Measurements from ENCODE around the gene UTS2B.

DNA sequence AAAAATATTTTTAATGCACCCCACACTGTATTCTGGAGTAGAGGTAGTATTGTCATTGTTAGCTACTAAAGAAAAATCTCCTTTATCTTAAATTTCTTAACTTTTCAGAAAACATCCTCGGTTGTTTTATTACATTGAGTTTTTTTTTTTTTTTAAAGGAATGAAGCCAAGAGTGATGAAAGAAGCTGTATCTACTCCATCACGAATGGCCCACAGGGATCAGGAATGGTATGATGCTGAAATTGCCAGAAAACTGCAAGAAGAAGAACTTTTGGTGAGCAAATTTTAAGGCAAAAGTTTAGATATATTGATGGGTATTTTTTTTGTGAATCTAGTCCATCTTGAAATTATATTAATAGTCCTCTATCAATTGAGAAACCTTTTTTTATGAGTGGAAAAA is 49.7 kb upstream of the UTS2B start:
- TF ChIP-seq, protein P1, sequence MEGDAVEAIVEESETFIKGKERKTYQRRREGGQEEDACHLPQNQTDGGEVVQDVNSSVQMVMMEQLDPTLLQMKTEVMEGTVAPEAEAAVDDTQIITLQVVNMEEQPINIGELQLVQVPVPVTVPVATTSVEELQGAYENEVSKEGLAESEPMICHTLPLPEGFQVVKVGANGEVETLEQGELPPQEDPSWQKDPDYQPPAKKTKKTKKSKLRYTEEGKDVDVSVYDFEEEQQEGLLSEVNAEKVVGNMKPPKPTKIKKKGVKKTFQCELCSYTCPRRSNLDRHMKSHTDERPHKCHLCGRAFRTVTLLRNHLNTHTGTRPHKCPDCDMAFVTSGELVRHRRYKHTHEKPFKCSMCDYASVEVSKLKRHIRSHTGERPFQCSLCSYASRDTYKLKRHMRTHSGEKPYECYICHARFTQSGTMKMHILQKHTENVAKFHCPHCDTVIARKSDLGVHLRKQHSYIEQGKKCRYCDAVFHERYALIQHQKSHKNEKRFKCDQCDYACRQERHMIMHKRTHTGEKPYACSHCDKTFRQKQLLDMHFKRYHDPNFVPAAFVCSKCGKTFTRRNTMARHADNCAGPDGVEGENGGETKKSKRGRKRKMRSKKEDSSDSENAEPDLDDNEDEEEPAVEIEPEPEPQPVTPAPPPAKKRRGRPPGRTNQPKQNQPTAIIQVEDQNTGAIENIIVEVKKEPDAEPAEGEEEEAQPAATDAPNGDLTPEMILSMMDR (conservative IDR thresholded peaks at IDR 0.05): no peak
- no peak for TF ChIP-seq EZH2 (IDR thresholded peaks at IDR 0.05; ENCODE audit: low read depth)

All from PC-9 (cell line).